Neural cell (in vitro differentiated cells): Measurements from ENCODE around the gene TLE3.

ENCODE experiments used
- CTCF ChIP-seq: fragments of 450-650 bp; IDR thresholded peaks from 2 replicates; pipeline ENCODE4 v1.5.1; 2014; ENCODE audit warnings: antibody characterized with exemption, mild to moderate bottlenecking, moderate library complexity; ENCODE audit not compliant: poor library complexity, severe bottlenecking
- EP300 ChIP-seq: fragments of 450-650 bp; conservative IDR thresholded peaks from 2 replicates; pipeline ENCODE4 v1.6.1; 2014; ENCODE audit warnings: antibody characterized with exemption, mild to moderate bottlenecking, moderate library complexity; ENCODE audit not compliant: poor library complexity, severe bottlenecking
- EZH2 ChIP-seq: fragments of 200-600, 300-800 bp; shearing (Covaris generic), sonication (generic); IDR thresholded peaks from 2 replicates; pipeline ENCODE4 v1.6.1; 2014; ENCODE audit warnings: antibody characterized with exemption, low read length, borderline replicate concordance, mild to moderate bottlenecking; ENCODE audit not compliant: insufficient read depth, poor library complexity, severe bottlenecking
- MXI1 ChIP-seq: fragments of 450-650 bp; conservative IDR thresholded peaks from 2 replicates; pipeline ENCODE4 v1.6.1; 2014; ENCODE audit warnings: antibody characterized with exemption, mild to moderate bottlenecking; ENCODE audit not compliant: poor library complexity, severe bottlenecking
- POLR2AphosphoS5 ChIP-seq: IDR thresholded peaks from 2 replicates; pipeline ENCODE4 v1.6.1; 2012
- RAD21 ChIP-seq: fragments of 450-650 bp; conservative IDR thresholded peaks from 2 replicates; pipeline ENCODE4 v1.6.1; 2014; ENCODE audit warnings: antibody characterized with exemption, mild to moderate bottlenecking, moderate library complexity
- SMC3 ChIP-seq: fragments of 450-650 bp; conservative IDR thresholded peaks from 2 replicates; pipeline ENCODE4 v1.6.1; 2014; ENCODE audit warnings: antibody characterized with exemption, mild to moderate bottlenecking, moderate library complexity; ENCODE audit not compliant: poor library complexity
- TAF1 ChIP-seq: IDR thresholded peaks from 2 replicates; pipeline ENCODE4 v1.6.1; 2012; ENCODE audit warnings: low read depth
- TF ChIP-seq, protein P1 (sequence below): IDR thresholded peaks from 2 replicates; pipeline ENCODE4 v1.6.1; 2012; ENCODE audit warnings: borderline replicate concordance

GRCh38 chr15:70017801-70018200, 79.9 kb downstream of the TLE3 start:
- no peak for TF ChIP-seq CTCF
- no peak for TF ChIP-seq EZH2
- TF ChIP-seq, protein P1, sequence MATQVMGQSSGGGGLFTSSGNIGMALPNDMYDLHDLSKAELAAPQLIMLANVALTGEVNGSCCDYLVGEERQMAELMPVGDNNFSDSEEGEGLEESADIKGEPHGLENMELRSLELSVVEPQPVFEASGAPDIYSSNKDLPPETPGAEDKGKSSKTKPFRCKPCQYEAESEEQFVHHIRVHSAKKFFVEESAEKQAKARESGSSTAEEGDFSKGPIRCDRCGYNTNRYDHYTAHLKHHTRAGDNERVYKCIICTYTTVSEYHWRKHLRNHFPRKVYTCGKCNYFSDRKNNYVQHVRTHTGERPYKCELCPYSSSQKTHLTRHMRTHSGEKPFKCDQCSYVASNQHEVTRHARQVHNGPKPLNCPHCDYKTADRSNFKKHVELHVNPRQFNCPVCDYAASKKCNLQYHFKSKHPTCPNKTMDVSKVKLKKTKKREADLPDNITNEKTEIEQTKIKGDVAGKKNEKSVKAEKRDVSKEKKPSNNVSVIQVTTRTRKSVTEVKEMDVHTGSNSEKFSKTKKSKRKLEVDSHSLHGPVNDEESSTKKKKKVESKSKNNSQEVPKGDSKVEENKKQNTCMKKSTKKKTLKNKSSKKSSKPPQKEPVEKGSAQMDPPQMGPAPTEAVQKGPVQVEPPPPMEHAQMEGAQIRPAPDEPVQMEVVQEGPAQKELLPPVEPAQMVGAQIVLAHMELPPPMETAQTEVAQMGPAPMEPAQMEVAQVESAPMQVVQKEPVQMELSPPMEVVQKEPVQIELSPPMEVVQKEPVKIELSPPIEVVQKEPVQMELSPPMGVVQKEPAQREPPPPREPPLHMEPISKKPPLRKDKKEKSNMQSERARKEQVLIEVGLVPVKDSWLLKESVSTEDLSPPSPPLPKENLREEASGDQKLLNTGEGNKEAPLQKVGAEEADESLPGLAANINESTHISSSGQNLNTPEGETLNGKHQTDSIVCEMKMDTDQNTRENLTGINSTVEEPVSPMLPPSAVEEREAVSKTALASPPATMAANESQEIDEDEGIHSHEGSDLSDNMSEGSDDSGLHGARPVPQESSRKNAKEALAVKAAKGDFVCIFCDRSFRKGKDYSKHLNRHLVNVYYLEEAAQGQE, result no peak
- no peak for TF ChIP-seq RAD21
- TF ChIP-seq POLR2AphosphoS5, result no peak
- no peak for TF ChIP-seq MXI1
- TF ChIP-seq EP300, result no peak
- TF ChIP-seq SMC3, result no peak
- no peak for TF ChIP-seq TAF1
